Measurements from ENCODE around the gene SGCD. TPM values are rescaled to one million over a fixed set of nuclear protein-coding genes. Genes with fewer than 3 reads are reported as not detected.
"Not testable (repeated sequence)": the region's sequence is repeated elsewhere in the genome, so short reads cannot be mapped to it uniquely, and the experiment has no call there.

The SGCD gene
- total RNA-seq, 2 experiments from 2014 or later, result not detected

DNA sequence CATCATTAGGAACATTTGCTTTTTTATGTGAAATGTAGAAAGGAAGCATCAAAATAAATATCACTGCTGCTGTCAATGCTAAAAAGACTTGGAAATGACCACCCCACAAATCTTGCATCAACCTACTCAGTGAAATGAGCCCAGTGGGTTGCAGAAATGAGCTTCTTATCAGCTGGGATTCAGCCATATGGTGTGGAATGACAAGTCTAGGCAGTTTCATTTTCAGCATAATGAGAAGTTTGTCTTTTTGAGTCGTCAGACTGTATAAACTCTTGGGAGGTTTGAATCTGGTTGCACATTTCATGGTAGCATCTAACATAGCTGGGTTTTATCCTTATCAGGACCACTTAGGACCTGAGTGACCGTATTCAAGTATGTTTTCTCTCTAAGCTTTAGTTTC is 272.0 kb downstream of the SGCD start:
- Mint-ChIP-seq H3K4me1 (ENCODE audit: low read depth) (no peaks in the 10 kb centered on the region), H3K36me3 (ENCODE audit: low read depth) (no peaks in the 10 kb centered on the region), H3K4me3 (no peak overlapping the region), H3K27ac (no peak overlapping the region), H3K9me3 (peaks cover 13% of the 10 kb centered on the region), H3K27me3 (peaks cover 6% of the 10 kb centered on the region)
- ChIA-PET CTCF (no interaction called here), POLR2A (no interaction called here)
- DNase-seq (no peak), ATAC-seq (no peak)
- TF ChIP-seq, protein P1, sequence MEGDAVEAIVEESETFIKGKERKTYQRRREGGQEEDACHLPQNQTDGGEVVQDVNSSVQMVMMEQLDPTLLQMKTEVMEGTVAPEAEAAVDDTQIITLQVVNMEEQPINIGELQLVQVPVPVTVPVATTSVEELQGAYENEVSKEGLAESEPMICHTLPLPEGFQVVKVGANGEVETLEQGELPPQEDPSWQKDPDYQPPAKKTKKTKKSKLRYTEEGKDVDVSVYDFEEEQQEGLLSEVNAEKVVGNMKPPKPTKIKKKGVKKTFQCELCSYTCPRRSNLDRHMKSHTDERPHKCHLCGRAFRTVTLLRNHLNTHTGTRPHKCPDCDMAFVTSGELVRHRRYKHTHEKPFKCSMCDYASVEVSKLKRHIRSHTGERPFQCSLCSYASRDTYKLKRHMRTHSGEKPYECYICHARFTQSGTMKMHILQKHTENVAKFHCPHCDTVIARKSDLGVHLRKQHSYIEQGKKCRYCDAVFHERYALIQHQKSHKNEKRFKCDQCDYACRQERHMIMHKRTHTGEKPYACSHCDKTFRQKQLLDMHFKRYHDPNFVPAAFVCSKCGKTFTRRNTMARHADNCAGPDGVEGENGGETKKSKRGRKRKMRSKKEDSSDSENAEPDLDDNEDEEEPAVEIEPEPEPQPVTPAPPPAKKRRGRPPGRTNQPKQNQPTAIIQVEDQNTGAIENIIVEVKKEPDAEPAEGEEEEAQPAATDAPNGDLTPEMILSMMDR (IDR thresholded peaks at IDR 0.05), result no peak
- intact Hi-C loops (cut with micrococcal nuclease), result no loop called here

DNA sequence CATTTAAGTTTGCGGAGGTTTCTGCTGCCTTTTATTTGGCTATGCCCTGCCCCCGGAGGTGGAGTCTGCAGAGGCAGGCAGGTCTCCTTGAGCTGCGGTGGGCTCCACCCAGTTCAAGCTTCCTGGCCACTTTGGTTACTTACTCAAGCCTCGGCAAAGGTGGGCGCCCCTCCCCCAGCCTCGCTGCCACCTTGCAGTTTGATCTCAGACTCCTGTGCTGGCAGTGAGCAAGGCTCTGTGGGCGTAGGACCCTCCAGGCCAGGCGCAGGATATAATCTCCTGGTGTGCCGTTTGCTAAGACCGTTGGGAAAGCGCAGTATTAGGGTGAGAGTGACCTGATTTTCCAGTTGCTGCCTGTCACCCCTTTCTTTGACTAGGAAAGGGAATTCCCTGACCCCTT is 283.6 kb downstream of the SGCD start:
- H3K27ac Mint-ChIP-seq; ATAC-seq; CTCF ChIA-PET; H3K27me3 Mint-ChIP-seq; H3K4me3 Mint-ChIP-seq; H3K4me1 Mint-ChIP-seq (ENCODE audit: low read depth); DNase-seq; H3K36me3 Mint-ChIP-seq (ENCODE audit: low read depth); intact Hi-C loops (cut with micrococcal nuclease); POLR2A ChIA-PET: not testable (repeated sequence)
- H3K9me3 Mint-ChIP-seq, result peaks cover 20% of the 10 kb centered on the region

DNA sequence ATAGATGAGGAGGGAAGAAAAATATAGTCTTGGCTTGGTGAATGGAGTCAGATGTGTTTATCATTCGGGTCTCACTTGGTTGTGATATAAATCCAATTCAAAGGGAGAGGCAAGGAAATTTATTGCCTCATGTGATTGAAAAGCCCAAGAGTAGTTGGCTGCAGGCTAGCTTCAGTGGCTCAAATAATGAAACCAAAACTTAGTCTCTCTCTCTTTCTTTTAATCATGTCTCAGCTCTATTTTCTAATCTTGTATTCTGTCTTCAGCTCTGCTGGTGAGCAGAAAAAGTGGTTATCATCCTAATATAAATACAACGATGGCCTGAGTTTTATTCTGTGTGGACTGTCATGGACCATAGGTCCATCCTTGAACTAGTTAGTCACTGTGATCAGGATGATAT is 288.9 kb downstream of the SGCD start:
- H3K4me1 Mint-ChIP-seq (ENCODE audit: low read depth), result no peaks in the 10 kb centered on the region
- DNase-seq (no peak), ATAC-seq (no peak)
- no peak overlapping the region for H3K27ac Mint-ChIP-seq
- TF ChIP-seq, protein P1 (IDR thresholded peaks at IDR 0.05), result no peak
- H3K9me3 Mint-ChIP-seq, result peaks cover 15% of the 10 kb centered on the region
- H3K27me3 Mint-ChIP-seq, result peaks cover 3% of the 10 kb centered on the region
- intact Hi-C loops (cut with micrococcal nuclease), result no loop called here
- no peaks in the 10 kb centered on the region for H3K36me3 Mint-ChIP-seq (ENCODE audit: low read depth)
- POLR2A ChIA-PET, result no interaction called here
- CTCF ChIA-PET, result no interaction called here
- H3K4me3 Mint-ChIP-seq, result no peak overlapping the region

DNA sequence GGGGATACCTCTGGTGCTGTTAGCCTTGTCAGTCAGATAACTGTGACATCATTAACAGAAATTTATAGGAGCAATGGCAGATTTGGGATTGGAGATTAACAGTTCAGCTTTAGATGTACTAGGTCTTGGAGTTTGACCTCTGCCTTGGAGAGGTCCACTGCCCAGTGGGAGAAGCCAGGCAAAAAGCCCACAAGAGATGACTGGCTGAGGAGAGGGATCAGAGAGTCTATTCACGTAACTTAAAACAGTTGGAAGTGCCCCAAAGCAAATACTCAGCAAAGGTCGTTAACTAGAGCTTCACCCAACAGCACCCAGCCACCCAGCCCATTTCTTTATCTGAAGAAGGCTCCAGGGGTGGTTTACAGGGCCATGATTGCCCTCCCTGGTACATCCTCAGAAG is 290.5 kb downstream of the SGCD start:
- Mint-ChIP-seq H3K36me3 (ENCODE audit: low read depth) (no peaks in the 10 kb centered on the region), H3K27me3 (peaks cover 3% of the 10 kb centered on the region), H3K4me1 (ENCODE audit: low read depth) (no peaks in the 10 kb centered on the region), H3K4me3 (no peak overlapping the region), H3K27ac (no peak overlapping the region), H3K9me3 (peaks cover 3% of the 10 kb centered on the region)
- no peak for ATAC-seq
- no peak for DNase-seq
- TF ChIP-seq, protein P1 (IDR thresholded peaks at IDR 0.05), result no peak
- ChIA-PET POLR2A (no interaction called here), CTCF (no interaction called here)
- intact Hi-C loops (cut with micrococcal nuclease), result no loop called here

DNA sequence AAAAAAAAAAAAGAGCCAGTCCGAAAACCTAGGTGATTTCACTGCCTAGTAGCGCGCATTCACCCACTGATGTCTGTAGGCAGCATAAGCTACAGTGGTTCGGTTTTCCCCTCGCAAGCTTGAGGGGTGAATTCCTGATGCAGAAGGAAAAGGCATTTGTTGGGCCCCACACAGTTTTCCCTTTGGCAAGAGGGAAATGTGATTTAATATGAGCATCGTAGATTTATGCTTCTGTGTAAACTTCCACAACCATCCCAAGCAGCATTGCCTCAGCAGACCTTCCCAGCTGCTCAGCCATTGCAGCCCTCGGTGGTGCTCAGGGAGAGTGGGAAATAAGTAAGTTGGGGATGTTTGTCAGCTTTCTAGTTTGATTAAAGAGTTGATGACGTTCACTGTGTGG is 291.6 kb downstream of the SGCD start:
- DNase-seq, result no peak
- Mint-ChIP-seq H3K27ac (no peak overlapping the region), H3K27me3 (peaks cover 3% of the 10 kb centered on the region), H3K36me3 (ENCODE audit: low read depth) (no peaks in the 10 kb centered on the region), H3K9me3 (no peaks in the 10 kb centered on the region), H3K4me1 (ENCODE audit: low read depth) (no peaks in the 10 kb centered on the region), H3K4me3 (no peak overlapping the region)
- ChIA-PET POLR2A (no interaction called here), CTCF (no interaction called here)
- intact Hi-C loops (cut with micrococcal nuclease), result no loop called here
- TF ChIP-seq, protein P1 (IDR thresholded peaks at IDR 0.05), result no peak
- no peak for ATAC-seq

DNA sequence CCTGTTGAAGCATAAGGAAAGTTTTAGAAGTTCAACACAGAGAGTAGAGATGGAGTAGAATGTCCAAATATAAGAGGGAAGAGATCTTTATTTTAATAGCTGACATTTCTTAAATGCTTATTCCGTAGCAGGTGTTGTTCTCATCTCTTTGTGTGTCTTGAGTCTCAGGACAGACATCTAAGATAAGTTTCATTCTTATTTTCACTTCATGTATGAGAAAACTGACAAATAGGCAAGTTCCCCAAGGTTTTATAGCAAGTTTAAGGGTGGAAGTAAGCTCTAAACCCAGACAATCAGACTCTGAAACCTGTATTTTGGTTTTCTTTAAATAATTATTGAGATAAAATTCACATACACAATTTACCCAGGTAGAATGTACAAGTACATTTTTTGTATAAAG is 294.8 kb downstream of the SGCD start:
- Mint-ChIP-seq H3K4me3 (no peak overlapping the region), H3K27me3 (peaks cover 3% of the 10 kb centered on the region), H3K9me3 (no peaks in the 10 kb centered on the region), H3K27ac (no peak overlapping the region), H3K36me3 (ENCODE audit: low read depth) (no peaks in the 10 kb centered on the region), H3K4me1 (ENCODE audit: low read depth) (no peaks in the 10 kb centered on the region)
- DNase-seq (no peak), ATAC-seq (no peak)
- POLR2A ChIA-PET, result no interaction called here
- CTCF ChIA-PET, result interaction anchor here (0.6 kb wide), 1 partner anchor 48 kb away, joined by 3 read pairs; no protein-coding TSS in a partner anchor
- TF ChIP-seq, protein P1 (IDR thresholded peaks at IDR 0.05), result no peak
- intact Hi-C loops (cut with micrococcal nuclease), result no loop called here

All from activated CD8-positive, alpha-beta T cell treated with anti-CD3 and anti-CD28 coated beads for 36 hours (primary cell).